Smooth muscle cell of the brain vasculature (primary cell): ENCODE results near the gene ARHGEF25.
"Not testable (repeated sequence)": the region's sequence is repeated elsewhere in the genome, so short reads cannot be mapped to it uniquely, and the experiment has no call there.

Experiments
- DNase-seq: peaks from one replicate; pipeline ENCODE4 v3.0.0-alpha.2; 2012; ENCODE audit warnings: low read depth, low spot score

The ARHGEF25 gene

GRCh38 chr12:57636731-57637130 lies 25.5 kb downstream of the ARHGEF25 start:
- DNase-seq, result not testable (repeated sequence)

- no peak for DNase-seq
Measured at GRCh38 chr12:57637364-57637763, 26.1 kb downstream of the ARHGEF25 start.

DNA sequence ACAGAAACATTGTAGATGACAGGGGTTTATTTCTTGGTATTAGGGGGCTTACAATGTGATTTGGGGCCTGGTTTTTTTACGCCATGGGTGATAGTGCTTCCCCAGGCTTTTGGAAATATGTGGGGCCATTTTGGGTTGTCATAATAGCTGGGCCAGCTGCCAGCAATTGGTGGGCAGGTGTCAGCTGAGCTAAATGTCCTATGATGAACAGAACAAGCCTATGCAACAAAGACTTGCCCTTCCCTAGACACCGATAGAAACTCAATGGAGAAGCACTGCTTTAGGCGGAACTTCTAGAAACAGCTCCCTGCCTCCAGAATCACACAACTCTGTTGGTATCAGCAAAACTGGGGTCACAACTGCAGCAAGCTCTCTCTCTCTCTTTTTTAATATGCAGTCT lies 26.9 kb downstream of the ARHGEF25 start:
- DNase-seq, result no peak

- no peak for DNase-seq
Measured at GRCh38 chr12:57640175-57641042, 29.2 kb downstream of the ARHGEF25 start.

- DNase-seq, result no peak
Measured at GRCh38 chr12:57641699-57642442, 30.6 kb downstream of the ARHGEF25 start.

- not testable (repeated sequence) for DNase-seq
Measured at GRCh38 chr12:57645990-57646658, 34.9 kb downstream of the ARHGEF25 start.

- not testable (repeated sequence) for DNase-seq
Measured at GRCh38 chr12:57646659-57647049, 35.4 kb downstream of the ARHGEF25 start.

DNA sequence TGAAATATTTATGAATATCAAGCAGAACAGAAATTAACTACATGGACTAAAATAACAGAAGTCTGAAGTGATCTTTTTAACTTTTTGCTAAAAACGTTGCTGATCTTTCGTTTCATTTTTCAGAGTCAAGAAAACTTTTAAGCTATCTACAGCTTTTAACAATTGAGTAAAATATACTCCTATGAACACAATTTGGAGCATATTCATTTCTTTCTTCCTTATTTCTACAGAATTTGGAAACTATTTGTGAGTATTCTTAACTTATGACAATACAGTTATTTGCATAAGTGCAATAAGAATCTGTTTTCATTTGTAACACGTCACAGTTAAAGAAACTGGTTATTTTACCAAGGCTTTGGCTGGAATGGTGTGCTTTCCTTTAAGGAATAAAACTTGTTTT lies 42.8 kb downstream of the ARHGEF25 start:
- DNase-seq, result no peak

DNA sequence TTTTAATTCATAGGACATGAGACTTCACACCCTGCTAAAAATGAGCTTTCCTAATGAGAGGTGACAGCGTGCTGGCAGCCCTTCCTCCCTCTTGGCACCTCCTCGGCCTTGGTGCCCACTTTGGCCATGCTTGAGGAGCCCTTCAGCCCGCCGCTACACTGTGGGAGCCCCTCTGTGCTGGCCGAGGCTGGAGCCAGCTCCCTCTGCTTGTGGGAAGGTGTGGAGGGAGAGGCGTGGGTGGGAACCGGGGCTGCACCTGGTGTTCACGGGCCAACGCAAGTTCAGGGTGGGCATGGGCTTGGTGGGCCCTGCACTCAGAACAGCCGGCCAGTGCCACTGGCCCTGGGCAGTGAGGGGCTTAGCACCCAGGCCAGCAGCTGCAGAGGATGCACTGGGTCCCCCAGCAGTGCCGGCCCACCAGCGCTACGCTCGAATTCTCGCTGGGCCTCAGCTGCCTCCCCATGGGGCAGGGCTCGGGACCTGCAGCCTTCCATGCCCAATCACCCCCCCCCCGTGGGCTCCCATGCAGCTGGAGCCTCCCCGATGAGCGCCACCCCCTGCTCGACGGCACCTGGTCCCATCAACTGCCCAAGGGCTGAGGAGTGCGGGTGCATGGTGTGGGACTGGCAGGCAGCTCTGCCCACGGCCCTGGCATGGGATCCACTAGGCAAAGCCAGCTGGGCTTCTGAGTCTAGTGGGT lies 44.5 kb downstream of the ARHGEF25 start:
- no peak for DNase-seq

GRCh38 chr12:57656408-57656807 lies 45.2 kb downstream of the ARHGEF25 start:
- not testable (repeated sequence) for DNase-seq

DNA sequence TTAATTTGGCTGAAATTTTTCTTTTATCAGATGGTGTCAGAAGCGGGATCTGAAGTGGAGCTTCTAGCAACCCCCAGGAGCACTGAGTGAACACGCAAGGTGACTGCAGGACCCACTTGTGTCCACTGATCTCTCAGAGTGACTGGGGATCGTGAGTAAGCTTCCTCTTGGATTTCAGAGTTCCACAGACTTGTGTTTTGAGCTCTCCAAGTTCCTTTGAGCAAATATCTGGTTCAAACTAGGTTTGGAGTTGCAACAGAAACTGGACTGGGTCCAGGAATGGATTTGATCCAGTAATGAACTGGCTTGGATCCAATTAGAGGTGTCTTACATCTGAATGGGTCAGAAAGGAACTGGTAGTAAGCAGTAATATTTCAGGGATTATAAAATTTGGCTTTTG lies 46.5 kb downstream of the ARHGEF25 start:
- DNase-seq, result no peak

DNA sequence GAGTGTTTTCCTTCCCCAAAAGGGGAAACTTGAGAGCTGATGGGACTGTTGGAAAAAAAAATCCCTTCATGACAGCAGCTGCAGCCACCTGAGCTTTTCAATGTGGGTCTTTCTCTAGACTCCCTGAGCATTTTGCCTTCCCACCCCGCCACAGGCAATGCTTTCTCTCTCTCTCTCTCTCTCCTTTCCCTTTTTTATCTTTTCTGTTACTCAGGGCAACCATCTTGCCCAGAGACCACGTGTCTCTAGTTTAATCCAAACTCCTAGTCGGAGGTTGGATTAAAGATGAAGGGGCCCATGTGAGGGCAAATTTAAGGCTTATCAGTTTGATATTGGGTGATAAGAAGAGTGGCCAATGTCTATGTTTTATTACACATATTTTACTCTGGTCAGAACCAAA lies 47.7 kb downstream of the ARHGEF25 start:
- DNase-seq, result no peak

- DNase-seq, result no peak
Measured at GRCh38 chr12:57661376-57661775, 50.1 kb downstream of the ARHGEF25 start.

- not testable (repeated sequence) for DNase-seq
Measured at GRCh38 chr12:57665066-57665820, 54.0 kb downstream of the ARHGEF25 start.
